Stimulated activated CD8-positive, alpha-beta memory T cell treated with anti-CD3 and anti-CD28 coated beads, Interleukin-12 subunit alpha, Interleukin-12 subunit beta, amount 100 ng/mL, for 4 hours (primary cell): ENCODE measurements around the gene KIRREL3.
"Not testable (repeated sequence)": the region's sequence is repeated elsewhere in the genome, so short reads cannot be mapped to it uniquely, and the experiment has no call there.

Experiments used
- DNase-seq: peaks from one replicate; pipeline ENCODE4 v3.0.0-alpha.2; 2020; ENCODE audit warnings: low read depth

Gene KIRREL3

DNA sequence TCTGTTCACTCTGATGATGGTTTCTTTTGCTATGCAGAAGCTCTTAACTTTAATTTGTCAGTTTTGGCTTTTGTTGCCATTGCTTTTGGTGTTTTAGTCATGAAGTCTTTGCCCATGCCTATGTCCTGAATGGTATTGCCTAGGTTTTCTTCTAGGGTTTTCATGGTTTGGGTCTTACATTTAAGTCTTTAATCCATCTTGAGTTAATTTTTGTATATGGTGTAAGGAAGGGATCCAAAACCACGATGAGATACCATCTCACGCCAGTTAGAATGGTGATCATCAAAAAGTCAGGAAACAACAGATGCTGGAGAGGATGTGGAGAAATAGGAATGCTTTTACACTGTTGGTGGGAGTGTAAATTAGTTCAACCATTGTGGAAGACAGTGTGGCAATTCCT is 48.0 kb downstream of the KIRREL3 start:
- not testable (repeated sequence) for DNase-seq

DNA sequence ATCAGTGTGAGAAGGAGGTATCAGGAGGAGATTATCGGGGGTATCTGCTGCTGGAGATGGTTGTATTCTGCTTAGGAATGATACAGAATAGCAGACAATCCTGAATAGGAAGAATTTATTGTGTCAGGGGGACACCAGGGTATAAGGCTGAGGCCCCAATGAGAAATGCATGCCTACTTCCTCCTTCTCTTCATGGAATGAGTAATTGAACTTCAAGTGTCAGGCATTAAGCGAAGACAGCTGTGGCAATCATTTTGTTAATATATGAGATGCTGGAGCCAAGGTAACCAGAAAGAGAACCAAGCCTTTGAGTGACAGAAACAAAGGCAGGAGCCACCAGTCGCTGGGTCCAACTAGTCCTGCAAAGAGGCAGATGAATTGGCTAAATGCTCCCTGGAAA is 49.1 kb downstream of the KIRREL3 start:
- DNase-seq = no peak

DNA sequence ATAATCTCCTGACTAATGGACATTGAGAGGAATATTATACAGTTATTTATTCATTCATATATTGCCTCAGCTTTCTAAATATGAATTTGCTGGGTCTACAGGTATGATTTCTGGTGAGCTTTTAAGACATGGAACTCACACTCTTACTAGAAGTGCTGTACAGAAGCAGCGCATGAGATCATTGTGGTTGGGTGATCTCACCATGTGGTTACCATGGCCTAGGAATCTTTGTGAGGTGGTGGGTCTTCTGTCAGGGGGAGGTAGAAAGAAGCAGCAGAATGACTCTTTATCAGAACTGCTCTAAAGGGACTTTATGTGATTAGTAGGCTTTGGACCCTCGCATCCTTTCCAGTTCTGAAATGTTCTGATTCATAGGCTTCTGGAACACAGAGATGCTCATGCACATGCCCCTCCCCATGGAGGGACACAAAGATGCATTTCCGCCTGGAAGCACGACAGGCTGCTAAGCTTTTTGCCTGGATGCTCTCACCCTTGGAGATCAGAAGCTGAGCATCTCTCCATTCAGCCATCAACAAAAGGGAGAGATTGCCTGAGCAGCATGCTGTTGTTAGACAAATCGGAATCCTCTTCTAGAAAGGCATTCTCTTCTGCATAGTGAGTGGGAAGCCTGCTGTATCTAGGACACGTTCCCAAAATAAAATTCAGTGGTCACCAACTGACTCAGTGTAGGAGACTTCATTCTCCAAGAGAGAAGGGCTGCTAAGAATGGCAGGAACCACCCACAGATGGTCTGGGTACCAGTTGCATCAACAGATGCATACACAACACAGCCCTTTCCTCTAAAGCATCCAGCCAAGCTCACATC is 51.3 kb downstream of the KIRREL3 start:
- DNase-seq = no peak

DNA sequence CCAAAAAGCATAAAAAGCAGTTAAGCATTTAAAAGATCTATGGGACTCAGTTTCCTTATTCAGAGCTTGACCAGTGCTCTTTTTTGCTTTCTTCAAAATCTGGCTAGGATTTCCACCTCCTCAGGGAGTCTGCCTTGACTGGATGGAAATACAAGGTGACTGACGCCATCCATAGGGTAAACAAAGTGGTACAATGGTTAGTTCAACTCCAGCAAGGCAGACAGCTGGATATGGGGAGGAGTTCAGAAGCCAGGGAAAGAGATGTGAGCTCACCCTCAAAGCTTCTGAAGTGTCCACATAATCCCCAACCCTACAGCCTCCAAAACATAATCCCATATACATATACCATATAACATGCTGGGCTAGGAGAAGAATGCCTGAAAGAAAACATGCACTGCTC is 52.0 kb downstream of the KIRREL3 start:
- DNase-seq = no peak

DNA sequence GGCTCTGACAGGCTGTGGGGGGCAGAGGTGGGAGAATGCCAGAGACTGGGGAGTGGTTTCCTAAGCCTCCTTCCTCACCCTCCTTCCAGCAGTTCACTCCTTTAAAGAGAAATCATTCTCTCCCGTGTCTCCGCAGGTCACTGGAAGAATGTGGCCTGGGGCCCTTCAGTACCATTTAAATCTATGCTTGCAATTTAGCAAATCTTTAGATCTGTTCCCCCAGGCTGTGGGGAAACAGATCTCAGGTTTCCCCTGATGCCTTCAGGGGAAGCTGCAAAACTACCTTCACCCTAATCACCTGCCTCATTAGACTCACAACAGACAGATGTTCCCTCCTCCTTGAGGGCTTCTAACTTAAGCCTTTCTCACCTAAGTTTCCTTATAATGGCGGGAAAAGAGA is 55.3 kb downstream of the KIRREL3 start:
- no peak for DNase-seq

DNA sequence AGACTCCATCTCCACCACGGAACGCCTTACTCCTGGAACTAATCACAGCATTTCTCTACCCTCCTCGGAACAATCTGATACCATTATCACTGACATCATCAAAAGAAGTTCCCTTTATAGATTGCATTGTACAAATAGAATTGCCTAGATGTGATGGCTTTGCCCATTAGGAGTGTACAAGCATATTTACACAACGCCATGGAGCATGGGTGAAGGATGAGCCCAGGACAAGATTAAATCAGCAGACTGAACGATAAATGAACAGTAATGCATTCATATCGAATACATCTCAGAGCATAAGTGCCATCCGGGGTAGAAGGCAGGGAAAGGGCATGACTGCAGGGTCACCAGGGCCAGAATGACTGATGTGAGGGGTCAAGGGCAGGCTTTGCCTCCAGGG is 57.3 kb downstream of the KIRREL3 start:
- no peak for DNase-seq

DNA sequence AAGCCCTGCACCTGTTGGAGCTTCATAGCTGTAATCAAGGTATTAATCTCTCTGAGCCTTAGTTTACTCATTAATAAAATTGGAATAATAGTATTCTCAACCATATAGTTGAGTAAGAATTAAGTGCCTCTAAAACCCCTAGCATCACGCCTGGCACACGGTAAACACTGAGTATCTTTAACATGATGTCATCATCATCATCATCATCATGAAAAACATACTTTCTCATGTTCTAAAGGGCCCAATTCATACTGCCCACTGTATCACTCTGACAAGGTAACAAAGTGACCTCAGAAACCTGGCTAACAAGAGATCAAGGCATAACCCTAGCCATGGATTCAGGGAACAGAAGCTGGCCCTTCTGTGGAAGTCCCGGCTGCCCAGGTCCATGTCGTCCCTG is 58.4 kb downstream of the KIRREL3 start:
- no peak for DNase-seq

DNA sequence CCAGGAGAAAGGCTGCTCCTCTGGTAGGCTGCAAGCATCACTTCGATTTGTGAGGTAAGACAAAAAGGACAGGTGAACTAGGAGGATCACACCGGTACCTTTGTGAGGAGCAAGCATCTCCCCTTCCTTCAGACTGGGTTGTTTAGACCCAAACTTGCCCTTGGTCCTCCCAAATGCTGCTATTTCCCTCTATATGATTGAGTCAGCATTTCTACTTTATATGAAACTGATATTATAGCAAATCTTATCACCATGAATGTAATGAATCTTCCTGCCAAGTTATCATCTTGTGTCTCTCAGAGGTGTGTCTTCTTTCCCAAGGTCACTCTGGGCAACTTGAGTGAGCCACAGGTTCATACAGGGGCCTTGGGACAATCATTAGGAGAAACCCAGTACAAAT is 61.0 kb downstream of the KIRREL3 start:
- no peak for DNase-seq

DNA sequence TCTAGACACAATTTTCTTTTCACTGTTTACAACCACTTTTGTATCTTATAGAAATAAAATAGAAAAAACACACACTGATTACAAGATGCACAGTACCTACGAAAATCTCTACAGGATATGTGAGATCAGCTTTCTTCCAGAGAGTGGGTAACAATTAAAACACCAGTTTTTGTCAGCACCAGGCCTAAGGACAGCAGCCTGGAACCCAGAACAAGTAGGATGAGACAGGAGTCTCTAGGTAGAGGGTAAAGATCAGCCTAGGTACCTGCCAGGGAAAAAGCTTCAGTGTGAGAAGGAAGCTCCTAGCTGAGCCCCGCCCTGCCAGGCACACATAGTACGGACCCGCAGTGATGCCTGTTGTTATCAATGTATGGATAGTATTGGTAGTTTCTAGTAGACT is 61.9 kb downstream of the KIRREL3 start:
- no peak for DNase-seq

DNA sequence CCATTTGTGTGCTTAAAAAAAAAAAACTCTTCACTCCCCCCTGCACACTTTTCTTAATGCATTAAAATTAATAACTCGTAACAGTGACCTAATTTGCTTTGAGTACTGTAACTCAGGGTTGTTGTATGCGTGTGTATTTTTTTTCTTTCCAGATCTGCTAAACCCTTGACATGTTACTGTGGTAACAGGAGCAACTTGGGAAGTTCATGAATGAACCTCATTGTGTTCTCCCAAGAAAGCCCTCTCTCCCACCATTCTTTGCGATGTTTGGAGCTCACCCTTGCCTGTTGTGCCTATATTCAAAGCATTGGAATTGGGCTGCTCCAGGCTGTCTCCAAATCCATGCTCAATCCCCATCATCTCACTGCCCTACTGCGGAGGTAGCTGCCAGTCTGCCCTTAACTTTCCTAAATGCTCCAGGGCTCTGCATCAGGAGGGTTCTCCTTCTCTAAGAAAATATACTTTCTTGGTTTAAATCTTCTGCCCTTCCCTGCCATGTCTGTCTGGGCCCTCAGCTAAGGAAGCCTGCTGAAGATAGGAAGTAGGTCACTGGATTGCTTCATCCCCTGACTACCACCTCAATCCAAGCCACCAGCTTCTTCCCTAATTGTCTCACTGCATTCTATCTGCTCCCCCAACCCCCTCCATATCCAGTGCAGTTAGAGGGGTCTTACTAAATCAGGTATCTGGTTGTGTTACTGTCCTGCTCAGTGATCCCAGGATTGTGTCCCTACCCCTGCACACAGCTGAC is 70.3 kb downstream of the KIRREL3 start:
- DNase-seq = no peak

DNA sequence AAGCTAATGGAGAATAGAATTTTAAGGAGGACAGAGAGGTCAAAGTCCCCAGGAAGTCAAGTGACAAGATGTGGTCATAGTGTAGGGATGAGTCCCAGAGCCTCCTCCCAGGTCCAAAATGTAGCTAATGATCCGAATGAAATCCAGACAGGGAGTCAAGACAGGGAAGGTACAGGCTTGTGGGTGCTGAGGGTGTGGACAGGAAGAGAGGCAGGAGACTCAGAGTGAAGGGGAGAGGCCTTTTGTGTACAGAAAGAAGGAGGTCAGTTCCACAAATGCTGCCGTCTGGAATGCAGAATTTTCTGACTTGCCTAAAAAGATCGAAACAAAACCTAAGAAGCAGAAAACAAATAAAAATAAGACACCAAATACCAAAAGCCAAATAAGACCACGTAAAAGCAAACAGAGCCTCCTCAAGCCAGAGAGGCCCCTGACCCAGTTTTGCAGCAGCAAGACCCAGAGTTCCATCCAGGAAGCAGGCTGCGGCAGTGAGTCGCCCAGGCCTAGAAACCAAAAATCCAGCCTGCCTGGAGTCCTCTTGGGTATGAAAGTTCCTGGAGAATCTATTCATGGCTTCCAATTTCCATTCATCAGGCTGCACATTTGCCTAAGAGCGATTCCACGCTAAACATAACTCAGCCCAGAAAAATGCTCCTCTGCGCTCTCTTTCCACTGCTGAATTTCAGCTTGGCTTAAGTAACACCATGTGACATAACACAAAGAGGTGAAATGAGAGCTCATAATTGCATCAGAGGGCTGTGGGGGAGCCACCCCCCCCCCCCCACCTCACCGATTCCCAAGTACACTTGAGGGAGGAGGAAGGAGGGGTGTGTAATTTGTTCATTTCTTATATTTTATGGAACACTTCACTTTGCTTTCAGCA is 71.2 kb downstream of the KIRREL3 start:
- DNase-seq = no peak

DNA sequence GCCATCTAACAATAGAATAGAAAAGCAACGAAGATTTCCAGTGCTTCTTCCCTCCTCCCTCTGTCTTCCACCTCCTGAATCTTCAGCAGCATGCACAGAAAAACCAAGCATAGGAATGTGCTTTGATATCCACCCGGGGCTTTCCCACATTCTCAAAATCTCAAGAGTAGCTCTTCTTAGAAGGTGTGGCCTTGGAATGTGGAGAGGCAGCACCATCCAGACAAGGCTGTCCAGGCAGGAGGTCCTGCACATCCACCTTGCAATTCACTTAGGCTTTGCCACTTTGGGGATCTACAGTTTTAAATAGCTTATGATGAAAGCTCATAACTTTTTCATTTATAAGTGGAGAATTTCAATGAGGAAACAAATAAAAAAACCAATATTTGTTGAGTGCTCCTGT is 72.9 kb downstream of the KIRREL3 start:
- DNase-seq = no peak

DNA sequence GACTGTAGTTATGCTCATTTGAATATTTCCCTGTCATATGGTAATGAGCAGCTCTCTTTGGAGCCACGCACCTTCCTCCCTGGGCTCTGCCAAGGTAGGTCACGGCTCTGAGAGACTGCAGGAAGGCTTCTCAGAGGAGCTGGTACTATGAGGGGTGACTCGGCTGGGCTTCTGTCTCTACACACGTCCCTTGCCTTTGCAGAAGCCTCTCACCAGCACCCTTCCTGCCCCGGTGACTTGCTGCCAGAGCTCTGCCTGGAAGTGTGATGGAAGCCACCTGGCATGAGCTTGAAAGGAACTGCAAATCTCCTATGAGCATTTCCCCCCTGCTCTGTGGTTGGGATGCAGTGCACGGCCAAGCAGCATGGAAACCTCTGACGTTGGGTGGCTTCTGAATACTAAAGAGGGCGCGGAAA is 74.2 kb downstream of the KIRREL3 start:
- no peak for DNase-seq

DNA sequence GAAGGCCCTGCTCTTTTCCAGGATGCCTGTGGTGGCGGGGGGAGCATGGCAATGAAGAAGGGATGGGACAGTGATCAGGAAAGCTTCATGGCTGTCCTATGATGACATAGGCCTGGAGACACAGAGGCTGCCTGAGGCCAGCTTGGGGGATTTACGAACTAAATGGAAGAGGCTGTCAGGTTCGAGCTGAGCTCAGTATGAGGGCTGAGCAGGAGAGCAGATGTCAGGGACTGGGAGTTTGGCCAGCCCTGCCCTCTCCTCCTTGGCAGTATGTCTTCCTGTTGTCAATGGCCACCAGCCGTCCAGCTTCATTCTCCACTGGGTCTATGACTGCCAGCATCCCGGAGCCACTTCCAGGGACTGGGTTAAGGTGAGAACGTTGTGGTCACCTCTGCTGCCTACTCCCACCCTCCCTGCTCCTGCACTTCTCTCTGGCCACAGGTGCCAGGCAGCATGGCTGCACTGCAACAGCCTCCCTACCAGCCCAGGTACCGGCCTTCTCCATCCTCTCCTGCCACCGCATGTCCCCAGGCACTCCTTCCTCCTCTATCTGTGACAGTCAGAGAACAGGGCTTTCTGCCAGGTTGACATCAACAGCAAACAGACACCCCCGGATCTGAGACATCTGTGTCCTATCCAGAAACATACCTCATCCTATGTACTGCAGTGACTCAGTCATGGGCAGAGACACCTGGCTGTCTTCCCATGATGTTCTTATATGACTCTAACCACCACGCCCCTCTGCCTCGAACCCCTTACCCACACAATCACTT is 75.1 kb downstream of the KIRREL3 start:
- no peak for DNase-seq

DNA sequence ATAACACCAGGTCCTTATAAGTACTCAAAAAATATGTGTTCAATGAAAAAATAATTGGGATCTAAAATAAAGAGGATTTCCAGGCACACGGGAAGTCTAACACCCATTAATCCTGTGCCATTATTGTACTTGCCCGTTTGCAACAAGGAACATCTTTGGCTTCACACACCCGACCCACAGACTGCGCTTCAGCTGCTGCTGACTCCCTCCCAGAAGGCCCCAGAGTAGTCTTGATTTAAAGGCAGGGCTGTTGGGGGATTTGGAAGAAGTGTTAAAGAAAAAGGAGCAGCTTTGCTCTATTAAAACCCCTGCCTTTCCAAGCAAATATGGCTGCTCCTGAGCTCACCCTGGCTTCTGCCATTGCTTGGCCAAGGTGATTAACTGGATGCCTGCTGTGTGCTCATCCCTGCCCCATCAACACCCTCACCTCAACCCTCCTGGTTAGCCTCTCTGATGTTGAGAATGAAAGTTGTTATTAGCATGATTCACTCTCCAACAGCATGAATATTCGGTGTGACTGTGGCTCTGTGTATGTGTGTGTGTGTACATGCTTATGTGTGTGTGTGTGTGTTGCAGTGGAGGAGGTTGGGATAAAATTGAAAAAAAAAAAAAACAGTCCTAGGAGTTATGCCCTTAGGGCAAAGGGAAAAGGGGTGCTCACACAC is 76.1 kb downstream of the KIRREL3 start:
- DNase-seq = no peak

DNA sequence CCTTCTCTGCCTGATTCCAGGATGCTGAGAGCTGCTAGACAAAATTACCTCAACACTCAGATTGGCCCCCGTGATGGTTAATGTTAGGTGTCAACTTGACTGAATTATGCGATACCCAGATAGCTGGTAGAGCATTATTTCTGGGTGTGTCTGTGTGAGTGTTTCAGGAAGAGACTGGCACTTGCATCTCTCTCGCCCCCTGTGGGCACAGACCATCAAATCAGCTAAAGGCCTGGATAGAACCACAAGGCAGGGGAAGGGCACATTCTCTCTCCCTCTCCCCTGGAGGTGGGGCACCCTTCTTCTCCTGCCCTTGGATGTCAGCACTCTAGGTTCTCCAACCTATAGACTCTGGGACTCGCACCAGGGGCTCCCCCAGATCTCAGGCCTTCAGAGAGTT is 79.7 kb downstream of the KIRREL3 start:
- no peak for DNase-seq

DNA sequence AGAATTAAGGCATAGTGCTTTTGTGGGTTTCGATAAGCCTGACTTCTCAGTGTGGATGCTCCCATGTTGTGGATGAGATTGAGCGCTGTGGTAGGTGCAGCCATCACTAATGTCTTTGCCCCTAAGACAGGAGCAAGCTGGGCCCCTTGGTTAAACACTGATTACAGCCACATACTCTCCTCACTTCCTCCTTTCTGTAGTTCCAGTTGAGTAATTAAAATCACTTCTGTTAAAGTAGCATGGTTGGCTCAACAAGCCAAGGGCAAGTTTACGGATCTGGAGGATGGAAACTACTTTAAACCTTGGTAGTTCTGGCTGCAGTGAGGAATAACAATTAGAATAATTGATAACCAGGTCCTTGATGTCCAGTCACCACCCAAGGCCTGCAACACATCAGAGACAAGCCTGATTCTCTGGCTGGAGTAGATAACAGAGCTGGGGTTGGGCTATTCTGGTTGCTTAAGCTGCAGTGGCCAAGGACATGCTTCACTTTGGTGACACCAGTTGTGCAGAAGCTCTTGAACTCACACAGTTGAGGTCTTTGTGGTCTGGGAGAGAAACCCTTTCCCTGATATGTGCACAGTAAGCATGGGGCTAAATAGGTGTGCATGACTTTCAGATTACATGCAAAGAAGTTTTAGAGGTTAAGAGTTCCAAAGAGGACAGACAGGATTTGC is 81.3 kb downstream of the KIRREL3 start:
- DNase-seq = no peak

DNA sequence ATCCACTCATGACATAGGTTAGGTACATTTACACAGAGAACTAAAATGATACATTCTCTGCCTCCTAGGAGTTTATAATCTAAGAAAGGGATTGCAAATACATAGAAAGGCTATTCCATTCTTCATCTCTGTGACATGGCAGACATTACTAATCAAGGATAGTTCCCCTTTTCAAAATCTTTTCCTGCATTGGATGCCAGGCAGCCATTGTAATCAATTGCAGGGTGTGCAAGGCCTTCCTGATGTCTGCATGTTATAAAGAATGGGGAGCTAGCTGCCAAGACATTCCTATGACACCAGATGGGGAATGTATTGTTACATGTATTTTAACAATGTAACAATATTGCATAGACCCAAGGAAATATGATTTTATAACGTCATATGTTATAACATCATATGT is 82.0 kb downstream of the KIRREL3 start:
- DNase-seq = no peak

DNA sequence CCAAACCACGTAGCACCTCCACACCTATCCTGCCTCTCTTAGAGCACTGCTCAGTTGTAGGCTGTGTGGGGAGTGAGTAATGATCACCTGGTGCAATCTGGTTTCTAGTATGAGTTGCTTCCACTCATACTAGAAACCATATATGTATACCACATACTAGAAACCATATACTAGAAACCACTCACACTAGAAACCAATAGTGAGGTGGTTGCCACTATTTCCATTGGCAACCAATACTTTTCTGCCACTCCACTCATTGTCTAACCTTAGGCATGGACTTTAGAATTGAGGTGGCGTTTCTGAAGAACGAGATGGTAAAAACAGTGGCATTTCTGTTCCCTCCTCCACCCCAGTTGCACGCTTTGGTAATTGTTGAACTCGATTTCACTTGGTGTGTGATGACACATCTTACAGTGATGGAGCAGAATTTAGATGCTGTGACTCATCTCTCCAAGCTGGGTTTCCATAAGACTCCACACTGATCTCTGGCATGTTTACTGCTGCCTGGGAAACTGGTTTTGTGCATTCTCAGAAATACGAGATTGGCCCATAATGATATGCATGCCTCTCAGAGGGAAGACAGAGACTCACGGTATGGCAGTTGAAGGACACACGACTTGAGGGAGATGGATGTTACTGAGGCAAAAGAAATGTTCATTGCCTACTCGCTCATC is 82.9 kb downstream of the KIRREL3 start:
- DNase-seq = no peak

DNA sequence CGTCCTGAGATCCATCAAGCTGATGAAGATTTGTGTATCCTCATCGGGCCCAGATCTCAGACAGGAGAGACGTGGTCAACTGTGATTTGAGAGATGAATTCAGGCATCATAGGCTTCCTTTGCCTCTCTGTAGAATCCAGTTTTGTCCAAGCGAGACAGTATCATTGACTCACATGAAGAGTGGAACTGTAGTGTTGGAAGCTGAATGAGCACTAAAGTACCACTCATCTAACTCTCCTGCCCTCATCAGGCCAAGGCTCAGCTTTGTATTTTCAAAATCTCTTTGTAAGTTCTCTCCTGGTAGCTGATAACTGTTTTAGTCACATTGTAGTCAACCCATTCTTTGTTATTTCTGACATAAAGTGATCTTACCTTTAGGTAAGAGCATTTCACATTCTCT is 85.1 kb downstream of the KIRREL3 start:
- DNase-seq = no peak
